HG03196 (cell line): ENCODE results near the gene MAST2.
A peak's percentile ranks its signal among the peaks of the same experiment; 100 is the strongest.

Experiments
- ATAC-seq: cut with Tn5 transposase; IDR thresholded peaks from one replicate; pipeline ENCODE4 v1.9.1; 2021; ENCODE audit not compliant: unreplicated experiment

MAST2 gene

DNA sequence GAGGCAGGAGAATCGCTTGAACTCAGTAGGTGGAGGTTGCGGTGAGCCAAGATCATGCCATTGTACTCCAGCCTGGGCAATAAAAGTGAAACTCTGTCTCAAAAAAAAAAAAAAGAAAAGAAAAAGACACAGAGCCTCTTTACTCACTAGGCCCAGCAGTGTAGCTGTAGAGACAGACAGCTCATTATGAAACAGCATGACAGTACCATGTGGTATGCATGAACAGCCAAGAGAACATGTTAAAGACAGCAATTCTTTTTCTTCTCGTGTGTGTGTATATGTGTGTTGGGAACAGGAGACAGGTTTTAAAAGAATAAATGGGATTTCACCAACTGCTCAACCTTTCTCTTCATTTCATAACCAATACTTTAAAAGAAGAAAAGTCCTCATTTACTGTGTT, 210.2 kb downstream of the MAST2 start:
- no peak for ATAC-seq

DNA sequence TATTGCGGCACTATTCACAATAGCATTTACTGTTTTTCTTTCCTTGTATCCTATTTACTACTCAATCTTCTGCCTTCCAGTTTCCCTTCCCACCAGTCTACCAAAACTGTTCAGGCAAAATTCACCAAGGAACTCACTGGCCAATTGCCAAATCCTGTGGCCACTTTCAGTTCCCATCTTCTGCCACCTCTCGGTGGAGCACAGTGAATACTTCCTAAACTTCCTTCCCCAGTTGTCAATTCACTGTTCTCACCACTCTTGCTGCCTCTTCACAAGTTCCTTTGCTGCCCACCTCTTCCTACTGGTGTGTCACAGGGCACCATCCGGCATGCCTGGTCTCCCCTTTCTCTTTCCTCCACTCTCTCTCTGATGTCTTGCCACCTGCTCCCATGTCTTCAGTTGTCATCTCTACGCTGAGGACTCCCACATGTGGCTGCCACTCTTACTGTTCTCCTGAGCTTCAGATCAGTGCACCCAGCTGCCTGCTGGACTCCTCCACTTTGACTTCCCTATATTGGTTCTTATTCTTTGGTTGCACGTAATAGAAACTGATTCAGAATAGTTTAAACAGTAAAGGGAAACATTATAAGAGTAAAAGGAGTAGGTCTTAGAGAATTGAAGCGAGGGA, 214.6 kb downstream of the MAST2 start:
- ATAC-seq: no peak

DNA sequence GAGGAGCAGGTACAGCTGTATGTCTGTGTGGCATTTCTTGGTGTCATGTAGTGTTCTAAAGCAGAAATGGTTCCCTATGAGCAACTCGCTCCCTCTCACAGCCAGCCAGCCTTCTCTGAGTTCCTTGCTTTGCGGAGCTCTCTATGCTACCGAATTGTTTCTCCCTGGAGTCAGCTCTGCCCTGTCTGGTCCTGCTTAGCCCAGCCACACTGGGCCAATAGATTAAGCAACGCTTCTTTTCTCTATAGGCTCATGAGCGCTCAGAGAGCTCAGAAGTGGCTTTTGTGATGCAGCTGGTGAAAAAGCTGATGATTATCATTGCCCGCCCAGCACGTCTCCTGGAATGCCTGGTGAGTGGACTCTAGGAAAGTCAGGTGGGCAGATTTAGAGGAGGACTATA, 215.9 kb downstream of the MAST2 start:
- no peak for ATAC-seq

DNA sequence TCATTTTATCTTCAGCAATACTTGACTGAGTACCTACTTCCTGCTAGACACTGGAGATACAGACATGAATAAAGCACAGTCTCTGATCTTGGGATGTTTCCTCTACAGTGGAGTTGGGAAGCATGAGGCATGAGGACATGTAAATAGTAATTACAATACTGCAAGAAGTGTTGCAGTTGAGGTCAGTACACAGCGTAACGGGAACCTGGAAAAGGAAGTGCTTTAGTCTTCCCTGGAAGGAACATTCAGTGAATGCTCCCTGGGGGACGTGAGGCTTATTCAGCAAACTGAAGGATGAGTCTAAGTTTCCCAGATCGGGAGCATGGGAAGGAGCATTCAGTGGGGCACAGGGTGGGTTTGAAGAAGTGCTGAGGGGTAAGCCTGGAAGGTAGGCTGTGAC, 216.6 kb downstream of the MAST2 start:
- ATAC-seq: no peak

DNA sequence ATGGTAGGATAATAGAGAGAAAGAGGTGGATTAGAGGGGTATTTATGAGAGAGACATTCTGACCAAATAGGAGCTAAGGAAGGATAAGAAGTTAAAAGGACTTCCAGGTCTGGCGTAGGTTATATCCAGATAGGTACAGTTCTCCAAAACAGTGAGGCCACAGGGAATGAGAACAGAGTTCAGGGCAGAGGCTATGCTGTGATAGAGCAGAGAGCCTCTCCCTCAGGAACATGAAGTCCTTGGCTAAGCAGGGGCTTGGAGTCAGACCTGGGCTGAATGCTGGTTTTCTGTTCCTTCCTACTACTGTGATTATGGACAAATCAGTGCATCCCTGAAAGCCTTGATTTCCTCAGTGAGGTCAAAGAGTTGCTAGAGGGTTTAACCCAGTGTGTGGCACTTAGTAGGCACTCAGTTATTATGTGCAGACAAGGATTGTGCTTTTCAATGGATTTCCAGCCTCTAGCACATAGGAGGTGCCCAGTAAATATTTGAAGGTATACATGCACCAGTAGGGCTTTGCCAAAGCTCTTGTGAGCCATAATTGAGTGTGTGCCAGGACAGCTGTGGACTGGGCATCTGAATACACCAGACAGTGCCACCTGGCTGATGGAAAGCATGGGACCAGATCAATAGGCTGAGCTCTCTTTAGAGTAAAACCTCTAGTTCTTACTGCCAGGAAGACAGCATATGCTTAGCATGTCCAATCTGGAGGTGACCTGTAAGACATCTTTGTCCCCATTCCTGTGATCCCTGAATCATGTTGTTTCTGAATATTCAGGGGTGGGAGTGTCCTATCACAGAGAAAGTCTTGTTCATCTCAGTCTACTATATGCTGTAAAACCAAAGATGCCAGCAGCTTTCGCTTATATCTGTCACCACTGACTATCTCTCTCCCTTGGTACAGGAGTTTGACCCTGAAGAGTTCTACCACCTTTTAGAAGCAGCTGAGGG, 217.9 kb downstream of the MAST2 start:
- no peak for ATAC-seq

DNA sequence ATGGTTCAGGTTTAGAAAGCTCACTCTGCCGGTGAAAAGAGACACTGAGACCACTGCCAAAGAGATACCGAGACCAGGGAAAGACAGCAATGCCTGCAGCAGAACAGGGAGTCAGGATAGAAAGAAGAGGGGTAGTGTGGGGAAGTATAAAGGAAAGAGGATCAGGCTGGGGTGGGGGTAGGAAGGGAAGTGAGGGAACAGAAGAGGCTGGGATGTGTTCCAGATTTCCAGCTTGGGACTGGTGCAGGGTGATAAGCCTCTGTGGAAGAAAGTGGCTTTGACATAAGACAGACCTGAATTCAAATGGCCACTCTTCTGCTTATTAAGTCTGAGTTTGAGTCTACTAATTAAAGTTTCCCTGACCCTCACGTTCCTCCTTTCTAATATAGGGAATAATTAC, 223.1 kb downstream of the MAST2 start:
- no peak for ATAC-seq

DNA sequence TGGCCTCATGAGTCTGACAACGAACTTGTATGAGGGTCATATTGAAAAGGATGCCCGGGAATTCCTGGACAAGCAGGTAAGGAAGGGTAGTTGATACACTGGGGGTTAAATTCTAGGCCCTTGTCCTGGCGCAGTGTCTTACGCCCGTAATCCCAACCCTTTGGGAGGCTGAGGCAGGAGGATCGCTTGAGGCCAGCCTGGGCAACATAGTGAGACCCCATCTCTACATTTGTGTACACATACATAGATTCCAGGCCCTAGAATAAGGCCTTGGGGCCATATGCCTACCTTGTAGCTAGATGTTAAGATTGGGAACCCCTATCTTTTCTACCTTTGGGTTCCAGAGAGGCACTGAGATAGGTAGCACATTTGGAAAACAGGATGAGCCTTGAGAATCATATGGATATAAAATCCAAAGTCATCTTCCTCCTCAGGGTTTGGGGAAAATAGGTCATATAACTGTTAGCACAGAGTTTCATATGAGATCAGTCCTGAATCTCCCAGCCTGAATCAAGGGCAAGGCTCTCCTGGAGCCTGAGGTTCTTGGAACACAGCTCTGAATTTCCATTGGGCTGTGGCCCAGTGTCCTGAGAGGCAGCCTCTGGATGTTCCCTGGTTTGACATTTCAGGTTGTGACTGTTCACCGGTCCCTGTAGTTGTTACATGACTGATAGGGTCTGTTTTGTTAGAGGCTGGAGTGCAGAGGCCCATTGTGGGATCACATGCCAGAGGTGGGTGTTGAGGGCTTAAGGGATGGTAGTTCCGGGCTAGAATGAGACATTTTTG, 224.6 kb downstream of the MAST2 start:
- no peak for ATAC-seq

DNA sequence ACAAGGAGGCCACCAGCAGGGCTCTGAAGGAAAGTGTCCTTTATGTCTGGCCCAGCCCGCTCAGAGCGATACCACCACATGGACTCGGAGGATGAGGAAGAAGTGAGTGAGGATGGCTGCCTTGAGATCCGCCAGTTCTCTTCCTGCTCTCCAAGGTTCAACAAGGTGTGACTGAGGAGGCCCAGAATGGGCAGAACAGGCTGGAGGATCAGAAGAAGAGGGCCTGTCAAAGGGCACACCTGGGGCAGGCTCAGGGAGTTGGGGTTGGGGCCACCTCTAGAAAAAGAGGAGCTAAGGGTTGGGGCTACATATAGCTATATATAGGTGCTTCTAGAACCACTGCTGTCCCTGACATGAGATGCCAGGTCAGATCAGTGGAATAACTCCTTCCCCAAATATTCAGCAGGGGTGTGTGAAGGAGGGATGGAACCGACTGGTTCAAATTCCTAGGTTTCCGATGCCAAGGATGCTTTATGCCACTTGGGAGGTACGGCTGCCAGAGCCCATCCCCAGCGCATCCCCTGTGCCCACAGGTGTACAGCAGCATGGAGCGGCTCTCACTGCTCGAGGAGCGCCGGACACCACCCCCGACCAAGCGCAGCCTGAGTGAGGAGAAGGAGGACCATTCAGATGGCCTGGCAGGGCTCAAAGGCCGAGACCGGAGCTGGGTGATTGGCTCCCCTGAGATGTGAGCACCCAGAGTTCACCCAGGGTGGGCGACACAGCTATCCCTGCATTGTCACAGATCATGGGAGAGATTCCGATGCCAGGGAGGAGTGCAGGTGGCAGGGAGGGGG, 226.9 kb downstream of the MAST2 start:
- ATAC-seq: no peak

DNA sequence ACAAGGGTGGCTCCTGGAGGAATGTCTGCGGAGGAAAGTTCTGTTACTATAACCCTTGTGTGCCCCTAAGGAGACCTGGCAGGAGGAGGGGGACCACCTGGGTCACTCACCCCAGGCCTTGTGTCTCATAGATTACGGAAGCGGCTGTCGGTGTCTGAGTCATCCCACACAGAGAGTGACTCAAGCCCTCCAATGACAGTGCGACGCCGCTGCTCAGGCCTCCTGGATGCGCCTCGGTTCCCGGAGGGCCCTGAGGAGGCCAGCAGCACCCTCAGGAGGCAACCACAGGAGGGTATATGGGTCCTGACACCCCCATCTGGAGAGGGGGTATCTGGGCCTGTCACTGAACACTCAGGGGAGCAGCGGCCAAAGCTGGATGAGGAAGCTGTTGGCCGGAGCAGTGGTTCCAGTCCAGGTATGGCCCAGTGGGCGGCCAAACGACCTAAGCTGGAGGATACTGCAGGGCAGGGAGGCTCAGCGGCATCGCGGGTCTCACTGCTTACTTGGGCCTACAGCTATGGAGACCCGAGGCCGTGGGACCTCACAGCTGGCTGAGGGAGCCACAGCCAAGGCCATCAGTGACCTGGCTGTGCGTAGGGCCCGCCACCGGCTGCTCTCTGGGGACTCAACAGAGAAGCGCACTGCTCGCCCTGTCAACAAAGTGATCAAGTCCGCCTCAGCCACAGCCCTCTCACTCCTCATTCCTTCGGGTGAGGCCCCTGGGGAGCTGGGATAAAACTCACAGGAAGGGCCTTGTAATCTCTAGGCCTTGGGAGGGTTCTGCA, 227.7 kb downstream of the MAST2 start:
- no peak for ATAC-seq

DNA sequence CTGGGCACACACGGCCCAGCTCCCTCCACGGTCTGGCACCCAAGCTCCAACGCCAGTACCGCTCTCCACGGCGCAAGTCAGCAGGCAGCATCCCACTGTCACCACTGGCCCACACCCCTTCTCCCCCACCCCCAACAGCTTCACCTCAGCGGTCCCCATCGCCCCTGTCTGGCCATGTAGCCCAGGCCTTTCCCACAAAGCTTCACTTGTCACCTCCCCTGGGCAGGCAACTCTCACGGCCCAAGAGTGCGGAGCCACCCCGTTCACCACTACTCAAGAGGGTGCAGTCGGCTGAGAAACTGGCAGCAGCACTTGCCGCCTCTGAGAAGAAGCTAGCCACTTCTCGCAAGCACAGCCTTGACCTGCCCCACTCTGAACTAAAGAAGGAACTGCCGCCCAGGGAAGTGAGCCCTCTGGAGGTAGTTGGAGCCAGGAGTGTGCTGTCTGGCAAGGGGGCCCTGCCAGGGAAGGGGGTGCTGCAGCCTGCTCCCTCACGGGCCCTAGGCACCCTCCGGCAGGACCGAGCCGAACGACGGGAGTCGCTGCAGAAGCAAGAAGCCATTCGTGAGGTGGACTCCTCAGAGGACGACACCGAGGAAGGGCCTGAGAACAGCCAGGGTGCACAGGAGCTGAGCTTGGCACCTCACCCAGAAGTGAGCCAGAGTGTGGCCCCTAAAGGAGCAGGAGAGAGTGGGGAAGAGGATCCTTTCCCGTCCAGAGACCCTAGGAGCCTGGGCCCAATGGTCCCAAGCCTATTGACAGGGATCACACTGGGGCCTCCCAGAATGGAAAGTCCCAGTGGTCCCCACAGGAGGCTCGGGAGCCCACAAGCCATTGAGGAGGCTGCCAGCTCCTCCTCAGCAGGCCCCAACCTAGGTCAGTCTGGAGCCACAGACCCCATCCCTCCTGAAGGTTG, 231.4 kb downstream of the MAST2 start:
- ATAC-seq: no peak

DNA sequence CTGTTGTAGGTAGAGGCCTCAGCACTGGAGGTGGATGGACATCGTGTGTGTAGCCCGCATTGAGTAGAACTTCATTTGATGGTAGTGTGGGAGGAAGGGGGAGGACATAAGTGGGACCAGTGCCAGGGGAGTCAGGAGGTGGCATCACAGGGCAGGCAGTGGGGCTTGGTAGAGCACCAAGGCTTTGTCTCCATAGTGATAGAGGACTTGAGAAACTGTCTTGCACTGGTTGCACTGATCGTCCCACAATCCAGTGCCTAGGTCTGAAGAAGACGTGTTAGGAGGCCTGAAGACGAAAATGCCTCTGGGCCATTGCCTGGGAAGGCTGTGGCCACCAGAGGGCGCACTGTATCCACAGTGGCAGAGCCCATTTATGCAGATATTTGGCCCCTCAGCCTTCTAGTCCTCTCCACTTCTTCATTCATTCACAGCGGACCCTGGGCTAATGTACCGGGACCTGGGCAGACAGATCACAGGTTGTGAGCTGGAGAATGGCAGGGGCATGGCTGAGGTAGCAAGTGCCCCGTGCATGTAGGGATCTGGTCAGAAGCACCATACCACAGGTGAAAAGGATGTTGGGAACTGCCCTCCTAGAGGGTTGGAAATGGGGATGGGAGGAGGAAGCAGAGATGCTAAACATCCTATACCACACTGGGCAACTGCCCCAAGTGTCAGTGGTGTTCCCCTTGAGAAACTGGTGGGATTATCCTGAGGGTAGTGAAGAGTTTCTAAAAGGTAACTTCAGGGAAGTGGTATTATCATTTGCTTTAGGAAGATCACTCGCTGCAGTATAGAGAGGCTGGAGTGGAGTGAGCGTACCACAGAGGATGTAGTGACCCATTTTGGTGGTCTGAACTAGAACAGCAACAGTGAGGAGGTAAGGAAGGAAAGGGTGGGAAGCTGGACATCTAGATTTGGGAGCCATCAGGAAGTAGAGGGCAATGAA, 233.8 kb downstream of the MAST2 start:
- ATAC-seq: no peak

DNA sequence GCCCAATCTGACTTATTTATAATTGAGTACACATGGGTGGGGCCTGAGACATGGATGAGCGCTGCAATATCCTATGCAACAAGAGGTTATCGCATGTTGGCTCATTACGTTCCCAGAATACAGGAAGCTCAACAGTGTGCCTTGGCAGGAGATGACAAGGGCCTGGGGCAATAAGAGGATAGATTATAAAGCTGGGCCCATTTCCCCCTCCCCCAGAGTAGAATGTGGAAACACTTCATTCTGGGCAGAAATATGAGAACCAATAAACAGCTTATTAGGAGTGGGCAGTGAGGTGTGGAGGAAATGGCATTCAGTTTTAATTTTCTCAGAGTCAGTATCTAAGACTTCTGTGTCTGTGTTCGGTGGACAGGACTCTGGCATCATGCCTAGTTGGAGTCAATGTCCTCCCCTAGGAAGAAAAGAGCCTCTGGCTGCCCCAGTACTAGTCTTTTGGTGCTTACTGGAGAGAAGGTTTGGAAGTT, 236.2 kb downstream of the MAST2 start:
- ATAC-seq: no peak

DNA sequence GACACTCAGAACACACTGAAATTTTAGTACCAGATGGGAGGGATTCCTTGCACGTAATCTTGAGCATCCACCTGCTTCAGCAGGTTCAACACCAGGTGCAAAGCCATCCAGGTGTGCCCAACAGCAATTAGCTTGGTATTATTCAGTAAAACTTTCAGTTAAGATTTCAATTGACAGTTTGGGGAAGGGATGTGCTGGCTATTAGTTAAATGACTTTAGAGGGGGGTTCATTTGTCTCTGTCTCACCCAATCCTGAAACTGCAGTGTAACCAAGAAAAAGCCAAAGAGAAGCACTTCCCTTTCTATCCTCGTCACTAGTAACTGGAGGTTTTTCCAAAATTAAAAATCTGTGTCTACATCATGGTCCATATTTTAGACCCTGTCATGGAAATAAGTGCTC, 238.1 kb downstream of the MAST2 start:
- ATAC-seq: no peak

DNA sequence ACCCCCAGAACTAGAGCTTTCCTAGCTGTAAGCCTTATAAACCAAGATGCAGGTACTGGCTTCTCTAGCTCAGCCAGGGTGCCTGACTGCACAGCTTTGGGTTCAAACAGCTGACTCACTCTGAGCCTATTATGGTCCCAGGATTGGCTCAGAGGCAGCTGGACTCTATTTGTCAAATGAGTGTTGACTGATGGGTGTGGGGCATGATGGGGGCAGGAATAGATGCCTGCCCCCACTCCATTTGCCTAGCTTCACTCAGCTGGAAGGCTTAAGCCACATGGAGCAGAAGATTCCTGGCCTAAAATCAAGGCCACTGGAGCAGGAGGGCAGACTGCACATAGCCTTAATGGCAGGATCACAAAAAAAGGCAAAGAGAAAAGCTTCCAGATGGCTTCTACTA, 238.6 kb downstream of the MAST2 start:
- no peak for ATAC-seq

DNA sequence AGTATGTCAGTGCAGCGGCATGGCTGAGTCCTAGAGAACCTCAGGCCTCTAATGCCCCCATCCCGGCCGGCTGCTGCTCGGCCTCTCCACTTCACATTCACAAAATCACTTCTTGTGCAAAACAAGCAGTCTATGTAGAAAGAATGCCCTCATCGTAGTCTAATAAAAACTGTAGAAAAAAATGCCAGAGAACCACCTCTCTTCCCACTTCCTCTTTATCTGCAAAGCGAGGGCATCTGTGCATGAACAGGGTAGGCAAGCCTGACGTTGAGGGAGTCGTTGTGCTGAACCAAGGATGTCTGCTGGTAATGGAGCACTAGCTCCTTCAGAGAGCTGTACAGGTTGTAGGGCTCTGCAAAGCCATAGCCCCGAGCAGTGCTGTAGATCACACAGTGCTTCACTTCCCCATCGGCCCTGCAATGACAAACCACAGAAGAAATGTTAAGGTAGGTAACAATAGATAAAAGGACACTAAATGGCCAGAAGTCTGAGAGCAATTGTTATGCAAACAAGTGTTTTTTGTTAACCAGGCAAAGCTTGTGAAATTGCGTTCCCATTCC, 240.1 kb downstream of the MAST2 start:
- peak; percentile 81 for ATAC-seq

DNA sequence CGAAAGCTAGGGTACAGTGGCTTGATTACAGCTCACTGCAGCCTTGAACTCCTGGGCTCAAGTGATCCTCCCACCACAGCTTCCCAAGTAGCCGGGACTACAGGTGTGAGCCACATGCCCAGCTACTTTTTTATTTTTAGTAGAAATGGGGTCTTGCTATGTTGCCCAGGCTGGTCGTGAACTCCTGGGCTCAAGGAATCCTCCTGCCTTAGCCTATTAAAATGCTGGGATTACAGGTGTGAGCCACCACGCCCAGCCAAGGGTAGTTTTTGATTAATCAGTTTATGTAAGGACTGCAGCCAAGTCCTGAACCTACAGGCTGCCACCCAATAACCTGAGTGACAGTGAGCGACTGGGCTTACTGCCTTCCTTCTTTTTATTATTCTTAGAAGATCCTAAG, 240.7 kb downstream of the MAST2 start:
- no peak for ATAC-seq

DNA sequence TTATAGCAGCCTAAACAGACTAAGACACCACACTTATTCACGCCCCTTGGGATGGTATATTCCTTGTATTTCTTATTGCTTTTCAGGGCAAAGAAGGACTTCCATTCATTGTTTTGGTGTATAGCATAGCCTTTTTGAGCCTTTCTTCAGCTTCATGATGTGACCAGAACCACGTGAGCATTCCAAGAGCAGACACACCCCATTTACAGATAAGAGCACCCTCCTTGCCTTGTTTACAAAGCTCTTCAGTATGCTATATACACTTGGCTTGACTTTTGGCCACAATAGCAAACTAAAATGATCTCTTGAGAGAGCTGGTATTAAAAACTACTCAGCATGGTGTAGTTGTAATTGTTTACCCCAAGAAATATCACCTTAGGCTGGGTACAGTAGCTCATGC, 250.3 kb downstream of the MAST2 start:
- no peak for ATAC-seq

DNA sequence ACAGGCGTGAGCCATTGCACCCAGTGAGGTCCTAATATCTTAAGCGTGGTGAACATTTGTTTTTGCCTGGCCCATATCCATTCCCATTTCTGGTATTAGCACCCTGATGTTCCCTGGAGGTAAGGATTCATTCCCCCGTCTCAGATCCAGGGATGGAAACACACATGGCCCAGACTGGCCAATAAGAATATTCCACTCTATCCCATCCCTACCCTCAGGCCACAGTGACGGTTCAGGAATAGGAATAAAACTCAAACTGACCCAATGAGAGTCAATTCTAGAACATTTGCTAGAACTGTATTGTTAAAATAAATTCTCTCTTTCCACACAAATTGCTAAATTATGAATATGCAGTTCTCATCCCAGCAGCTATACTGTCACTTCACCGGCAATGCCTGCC, 252.9 kb downstream of the MAST2 start:
- no peak for ATAC-seq
